Tibial nerve (tissue), 4 donors: ENCODE results near the gene NAT10. TPM values are rescaled to one million over a fixed set of nuclear protein-coding genes. Genes with fewer than 3 reads are reported as not detected.
"Not testable (repeated sequence)": the region's sequence is repeated elsewhere in the genome, so short reads cannot be mapped to it uniquely, and the experiment has no call there.

Source experiments
- DNase-seq, 2 donors: peaks; one replicate each; pipeline ENCODE4 v3.0.0-alpha.2; 2019; ENCODE audit warnings: low spot score in 2 of 2
- H3K27ac ChIP-seq, 4 donors: fragments of 200-600 bp; sonication (generic) in 3 of 4; one replicate each; pipeline ENCODE4 v1.5.1; 2017 to 2019; ENCODE audit warnings: mild to moderate bottlenecking in 1 of 4
- H3K27me3 ChIP-seq, 2 donors: fragments of 200-600 bp; sonication (generic) in 1 of 2; one replicate each; pipeline versions ENCODE4 v1.5.1 to v1.6.0; 2017 to 2019
- H3K36me3 ChIP-seq, 3 donors: fragments of 200-600 bp; sonication (generic); one replicate each; pipeline ENCODE4 v1.5.1; 2018 to 2019
- H3K4me1 ChIP-seq, 4 donors: fragments of 200-600 bp; sonication (generic) in 3 of 4; one replicate each; pipeline ENCODE4 v1.5.1; 2017 to 2019
- H3K4me3 ChIP-seq, 4 donors: fragments of 200-600 bp; sonication (generic) in 3 of 4; one replicate each; pipeline ENCODE4 v1.5.1; 2017 to 2019; ENCODE audit warnings: mild to moderate bottlenecking in 1 of 4, moderate library complexity in 1 of 4
- H3K9me3 ChIP-seq, 4 donors: fragments of 200-600 bp; sonication (generic) in 3 of 4; one replicate each; pipeline ENCODE4 v1.5.1; 2017 to 2019
- CTCF ChIP-seq, 5 experiments: fragments of 200-600 bp in 3 of 5; fragments of 450-650 bp in 2 of 5; sonication (generic) in 3 of 5; IDR thresholded peaks; one replicate each; pipeline ENCODE4 v1.5.1; 2016 to 2019; ENCODE audit warnings: antibody characterized with exemption in 5 of 5, mild to moderate bottlenecking in 3 of 5, moderate library complexity in 2 of 5
- EP300 ChIP-seq, 2 donors: sonication (generic); formaldehyde crosslinking; IDR thresholded peaks; one replicate each; pipeline ENCODE4 v1.6.1; 2017; ENCODE audit warnings: antibody characterized with exemption in 2 of 2, mild to moderate bottlenecking in 1 of 2
- POLR2A ChIP-seq, 2 donors: fragments of 450-650 bp; IDR thresholded peaks; one replicate each; pipeline ENCODE4 v1.6.1; 2017; ENCODE audit warnings: antibody characterized with exemption in 2 of 2, mild to moderate bottlenecking in 2 of 2, moderate library complexity in 2 of 2
- WGBS, 2 donors: methylation state at CpG; one replicate each; pipeline ENCODE4 v1.1.5; 2018; 5-methylcytosine and 5-hydroxymethylcytosine counted together
- total RNA-seq, 4 donors: library from RNA; depleted of rRNA; stranded (reverse); fragments of >200 nt; gene quantifications; one replicate each; pipeline ENCODE4 v1.1.0, GENCODE V29; 2016

The NAT10 gene
- total RNA-seq, 4 donors from 2014 or later, result 34.3 to 41.4 (median 38.7) TPM

GRCh38 chr11:34065505-34066203, 39.8 kb upstream of the NAT10 start:
- H3K4me1 ChIP-seq, result peaks cover 0 to 79% (median 18%) of the 10 kb centered on the region in 4 donors
- no peak overlapping the region for H3K4me3 ChIP-seq
- H3K27ac ChIP-seq, result no peak overlapping the region
- H3K27me3 ChIP-seq, result no peaks in the 10 kb centered on the region
- 87% methylated on average over 6 of the region's 6 CpGs for WGBS, 2 donors
- no peaks in the 10 kb centered on the region for H3K9me3 ChIP-seq
- no peak for TF ChIP-seq EP300 (IDR thresholded peaks at IDR 0.05)
- TF ChIP-seq CTCF (IDR thresholded peaks at IDR 0.05), result no peak
- TF ChIP-seq POLR2A (IDR thresholded peaks at IDR 0.05), result no peak
- peaks cover 0 to 10% (median 0%) of the 10 kb centered on the region in 3 donors for H3K36me3 ChIP-seq
- no peak for DNase-seq

- not testable (repeated sequence) for DNase-seq, H3K27ac ChIP-seq, H3K36me3 ChIP-seq, H3K9me3 ChIP-seq, H3K27me3 ChIP-seq, H3K4me3 ChIP-seq
- peaks cover 0 to 79% (median 18%) of the 10 kb centered on the region in 4 donors for H3K4me1 ChIP-seq
- WGBS, 2 donors, result 78 to 81% methylated on average over 8 of the region's 8 CpGs
Measured at GRCh38 chr11:34066766-34067165, 38.7 kb upstream of the NAT10 start.

- 76 to 86% methylated on average over 7 of the region's 7 CpGs for WGBS, 2 donors
Measured at GRCh38 chr11:34067383-34068065, 37.9 kb upstream of the NAT10 start.

GRCh38 chr11:34068111-34068510, 37.3 kb upstream of the NAT10 start:
- peaks cover 0 to 80% (median 14%) of the 10 kb centered on the region in 4 donors for H3K4me1 ChIP-seq
- 11 to 25% methylated on average over 2 of the region's 2 CpGs for WGBS, 2 donors

More at GRCh38 chr11:34067383-34068065, 37.9 kb upstream of the NAT10 start:
- peaks cover 0 to 12% (median 0%) of the 10 kb centered on the region in 3 donors for H3K36me3 ChIP-seq
- H3K4me1 ChIP-seq, result peaks cover 0 to 82% (median 17%) of the 10 kb centered on the region in 4 donors
- H3K27ac ChIP-seq, result no peak overlapping the region
- H3K9me3 ChIP-seq, result no peaks in the 10 kb centered on the region
- no peak for TF ChIP-seq EP300 (IDR thresholded peaks at IDR 0.05)
- TF ChIP-seq POLR2A (IDR thresholded peaks at IDR 0.05), result no peak
- no peak for TF ChIP-seq CTCF (IDR thresholded peaks at IDR 0.05)
- no peak for DNase-seq
- no peak overlapping the region for H3K4me3 ChIP-seq
- no peaks in the 10 kb centered on the region for H3K27me3 ChIP-seq

GRCh38 chr11:34071306-34071705, 34.1 kb upstream of the NAT10 start:
- not testable (repeated sequence) for H3K27me3 ChIP-seq, DNase-seq, H3K4me3 ChIP-seq, H3K27ac ChIP-seq, H3K9me3 ChIP-seq
- Histone ChIP-seq H3K36me3 (peaks cover 0 to 37% (median 5%) of the 10 kb centered on the region in 3 donors), H3K4me1 (peaks cover 0 to 80% (median 23%) of the 10 kb centered on the region in 4 donors)
- WGBS, 2 donors, result 77 to 78% methylated on average over 8 of the region's 8 CpGs

More at GRCh38 chr11:34068111-34068510, 37.3 kb upstream of the NAT10 start:
- Histone ChIP-seq H3K9me3 (no peaks in the 10 kb centered on the region), H3K4me3 (no peak overlapping the region), H3K36me3 (peaks cover 0 to 16% (median 1%) of the 10 kb centered on the region in 3 donors), H3K27me3 (no peaks in the 10 kb centered on the region), H3K27ac (no peak overlapping the region)
- no peak for TF ChIP-seq CTCF (IDR thresholded peaks at IDR 0.05)
- no peak for TF ChIP-seq POLR2A (IDR thresholded peaks at IDR 0.05)
- no peak for TF ChIP-seq EP300 (IDR thresholded peaks at IDR 0.05)
- DNase-seq, result no peak

GRCh38 chr11:34072041-34072440, 33.4 kb upstream of the NAT10 start:
- no peak for TF ChIP-seq EP300 (IDR thresholded peaks at IDR 0.05)
- no peak for TF ChIP-seq POLR2A (IDR thresholded peaks at IDR 0.05)
- TF ChIP-seq CTCF (IDR thresholded peaks at IDR 0.05), result no peak
- H3K9me3 ChIP-seq, result no peaks in the 10 kb centered on the region
- H3K27me3 ChIP-seq, result no peaks in the 10 kb centered on the region
- H3K4me3 ChIP-seq, result no peak overlapping the region
- no peak overlapping the region for H3K27ac ChIP-seq
- peaks cover 0 to 84% (median 24%) of the 10 kb centered on the region in 4 donors for H3K4me1 ChIP-seq
- 61 to 75% methylated on average over 3 of the region's 3 CpGs for WGBS, 2 donors
- no peak for DNase-seq
- peaks cover 0 to 44% (median 5%) of the 10 kb centered on the region in 3 donors for H3K36me3 ChIP-seq
